Measurements from ENCODE around the gene IL21R. TPM values are rescaled to one million over a fixed set of nuclear protein-coding genes. Genes with fewer than 3 reads are reported as not detected.

The IL21R gene
- total and polyA plus RNA-seq, 10 of the 15 experiments (the other 5 are each of a cell fraction or from before 2014, with no cell fraction given), result 5.3 to 138 (median 82.5) TPM

- TF ChIP-seq YY1 (IDR thresholded peaks at IDR 0.05; ENCODE audit: low read depth, low read length) (0 out of 2 replicates have a peak, but pooled peaks have one; percentile 10), CREM (IDR thresholded peaks at IDR 0.05; ENCODE audit: low read depth) (peak; percentile 90), CBFB (IDR thresholded peaks at IDR 0.05; ENCODE audit: low read depth) (peak; percentile 86; the same call in 1 of the 2 replicates), TARDBP (IDR thresholded peaks at IDR 0.05; ENCODE audit: borderline replicate concordance) (0 out of 2 replicates have a peak, but pooled peaks have one; percentile 41), RELB (IDR thresholded peaks at IDR 0.05; ENCODE audit: low read depth) (peak; percentile 83; the same call in 1 of the 2 replicates), MLLT1 (IDR thresholded peaks at IDR 0.05) (peak; percentile 82), ATF2 (IDR thresholded peaks at IDR 0.05; ENCODE audit: low read length) (no peak), SMC3 (IDR thresholded peaks at IDR 0.05; ENCODE audit: borderline replicate concordance, low read length) (no peak), BCL11A (IDR thresholded peaks at IDR 0.05; ENCODE audit: low read depth, low read length) (no peak), ZNF592 (IDR thresholded peaks at IDR 0.05) (no peak), FOXK2 (IDR thresholded peaks at IDR 0.05) (no peak), ATF7 (IDR thresholded peaks at IDR 0.05; ENCODE audit: low read depth) (peak; percentile 95), HDGF (IDR thresholded peaks at IDR 0.05) (peak; percentile 91), JUNB (IDR thresholded peaks at IDR 0.05) (peak; percentile 48; the same call in 1 of the 2 replicates), SIN3A (IDR thresholded peaks at IDR 0.05; ENCODE audit: low read depth, low read length) (peak; percentile 81), MYC (IDR thresholded peaks at IDR 0.05; ENCODE audit: insufficient read depth, insufficient read length, insufficient replicate concordance, low read length, severe bottlenecking) (no peak), HDAC6 (IDR thresholded peaks at IDR 0.05; ENCODE audit: unreplicated experiment) (no peak), BRCA1 (IDR thresholded peaks at IDR 0.05; ENCODE audit: low read depth, low read length) (no peak)
- TF ChIP-seq, protein P1, sequence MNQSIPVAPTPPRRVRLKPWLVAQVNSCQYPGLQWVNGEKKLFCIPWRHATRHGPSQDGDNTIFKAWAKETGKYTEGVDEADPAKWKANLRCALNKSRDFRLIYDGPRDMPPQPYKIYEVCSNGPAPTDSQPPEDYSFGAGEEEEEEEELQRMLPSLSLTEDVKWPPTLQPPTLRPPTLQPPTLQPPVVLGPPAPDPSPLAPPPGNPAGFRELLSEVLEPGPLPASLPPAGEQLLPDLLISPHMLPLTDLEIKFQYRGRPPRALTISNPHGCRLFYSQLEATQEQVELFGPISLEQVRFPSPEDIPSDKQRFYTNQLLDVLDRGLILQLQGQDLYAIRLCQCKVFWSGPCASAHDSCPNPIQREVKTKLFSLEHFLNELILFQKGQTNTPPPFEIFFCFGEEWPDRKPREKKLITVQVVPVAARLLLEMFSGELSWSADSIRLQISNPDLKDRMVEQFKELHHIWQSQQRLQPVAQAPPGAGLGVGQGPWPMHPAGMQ (IDR thresholded peaks at IDR 0.05; ENCODE audit: borderline replicate concordance), result no peak
- TF ChIP-seq, protein P2, sequence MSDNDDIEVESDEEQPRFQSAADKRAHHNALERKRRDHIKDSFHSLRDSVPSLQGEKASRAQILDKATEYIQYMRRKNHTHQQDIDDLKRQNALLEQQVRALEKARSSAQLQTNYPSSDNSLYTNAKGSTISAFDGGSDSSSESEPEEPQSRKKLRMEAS (IDR thresholded peaks at IDR 0.05; ENCODE audit: low read depth, low read length), result peak; percentile 73; the same call in 1 of the 2 replicates
Observed at GRCh38 chr16:27401768-27402568, at the start of gene IL21R (continued).
